Left ventricle myocardium inferior (tissue), 1 donor: ENCODE data around the gene PIK3CD. TPM values are rescaled to one million over a fixed set of nuclear protein-coding genes. Genes with fewer than 3 reads are reported as not detected.
"Not testable (repeated sequence)": the region's sequence is repeated elsewhere in the genome, so short reads cannot be mapped to it uniquely, and the experiment has no call there.

ENCODE experiments used
- DNase-seq: peaks from one replicate; pipeline ENCODE4 v3.0.0-alpha.2; 2020
- H3K27ac ChIP-seq: fragments of 200-600 bp; replicated peaks from 2 replicates; pipeline ENCODE4 v1.8.0; 2021
- H3K27me3 ChIP-seq: fragments of 200-600 bp; 2 replicates; pipeline ENCODE4 v1.8.0; 2021; ENCODE audit warnings: low read depth
- H3K36me3 ChIP-seq: fragments of 200-600 bp; 2 replicates; pipeline ENCODE4 v1.8.0; 2021
- H3K4me1 ChIP-seq: fragments of 200-600 bp; 2 replicates; pipeline ENCODE4 v1.8.0; 2021
- H3K4me3 ChIP-seq: fragments of 200-600 bp; 2 replicates; pipeline ENCODE4 v1.8.0; 2021; ENCODE audit warnings: mild to moderate bottlenecking, moderate library complexity
- H3K9me3 ChIP-seq: fragments of 200-600 bp; replicated peaks from 2 replicates; pipeline ENCODE4 v1.8.0; 2021
- intact Hi-C: fragments of 100-400 bp; cut with micrococcal nuclease; formaldehyde crosslinking; loops from one replicate; pipeline ENCODE4 v1.11.0; 2022
- total RNA-seq: library from RNA; stranded (reverse); fragmentation: NEBNext Ultra II Directional; extraction: Animal tissue kit (Norgen Biotek cat#: 25700); gene quantifications from one replicate; pipeline ENCODE4 v1.2.1, GENCODE V29; 2021
- TF ChIP-seq, protein P1 (sequence below): fragments of 200-600 bp; IDR thresholded peaks from 2 replicates; pipeline ENCODE4 v1.8.0; 2021; ENCODE audit warnings: antibody characterized with exemption, mild to moderate bottlenecking, borderline replicate concordance
- donor health status: DM: no; HTN: yes; CAD: no; lungs with severe emphysema.

PIK3CD gene
- total RNA-seq, 1 donor from 2014 or later, result 2.6 TPM

DNA sequence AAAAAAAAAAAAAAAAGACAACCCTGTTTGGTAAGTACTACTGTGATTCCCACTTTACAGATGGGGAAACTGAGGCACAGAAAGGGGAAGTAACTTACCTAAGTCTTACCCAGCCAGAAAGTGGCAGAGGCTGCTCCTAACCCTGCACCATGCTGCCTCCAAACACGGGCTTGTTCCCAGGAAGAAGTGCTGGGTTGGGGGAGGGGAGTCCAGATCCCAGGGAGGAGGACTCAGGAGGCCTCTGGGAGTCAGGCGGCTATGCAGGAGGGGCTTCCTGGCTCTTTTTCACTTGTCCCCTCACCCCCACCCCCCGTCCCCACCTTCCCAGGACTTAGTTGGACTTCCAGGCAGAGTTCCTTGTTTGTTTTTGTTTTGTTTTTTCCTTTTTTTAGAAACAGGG lies 23.9 kb downstream of the PIK3CD start:
- no peak for DNase-seq
- intact Hi-C loops, result no loop called here
- no peak overlapping the region for H3K4me3 ChIP-seq

DNA sequence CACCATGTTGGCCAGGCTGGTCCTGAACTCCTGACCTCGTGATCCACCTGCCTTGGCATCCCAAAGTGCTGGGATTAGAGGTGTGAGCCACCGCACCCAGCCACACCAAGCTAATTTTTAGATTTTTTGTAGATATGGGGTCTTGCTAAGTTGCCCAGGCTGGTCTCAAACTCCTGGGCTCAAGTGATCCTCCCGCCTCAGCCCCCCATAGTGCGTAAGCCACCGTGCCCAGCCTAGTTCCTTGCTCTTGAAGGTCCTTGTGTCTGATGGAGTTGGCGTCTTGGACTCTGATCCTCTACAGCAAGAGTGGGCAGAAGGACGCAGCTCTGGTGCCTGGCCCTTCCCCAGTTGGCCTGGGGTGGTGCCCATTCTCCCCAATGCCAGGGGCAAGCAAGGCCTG lies 24.6 kb downstream of the PIK3CD start:
- H3K4me3 ChIP-seq, H3K27me3 ChIP-seq, H3K27ac ChIP-seq, H3K9me3 ChIP-seq, H3K36me3 ChIP-seq, H3K4me1 ChIP-seq, DNase-seq, intact Hi-C loops: not testable (repeated sequence)

More for the DNA sequence above, 23.9 kb downstream of the PIK3CD start:
- TF ChIP-seq, protein P1, sequence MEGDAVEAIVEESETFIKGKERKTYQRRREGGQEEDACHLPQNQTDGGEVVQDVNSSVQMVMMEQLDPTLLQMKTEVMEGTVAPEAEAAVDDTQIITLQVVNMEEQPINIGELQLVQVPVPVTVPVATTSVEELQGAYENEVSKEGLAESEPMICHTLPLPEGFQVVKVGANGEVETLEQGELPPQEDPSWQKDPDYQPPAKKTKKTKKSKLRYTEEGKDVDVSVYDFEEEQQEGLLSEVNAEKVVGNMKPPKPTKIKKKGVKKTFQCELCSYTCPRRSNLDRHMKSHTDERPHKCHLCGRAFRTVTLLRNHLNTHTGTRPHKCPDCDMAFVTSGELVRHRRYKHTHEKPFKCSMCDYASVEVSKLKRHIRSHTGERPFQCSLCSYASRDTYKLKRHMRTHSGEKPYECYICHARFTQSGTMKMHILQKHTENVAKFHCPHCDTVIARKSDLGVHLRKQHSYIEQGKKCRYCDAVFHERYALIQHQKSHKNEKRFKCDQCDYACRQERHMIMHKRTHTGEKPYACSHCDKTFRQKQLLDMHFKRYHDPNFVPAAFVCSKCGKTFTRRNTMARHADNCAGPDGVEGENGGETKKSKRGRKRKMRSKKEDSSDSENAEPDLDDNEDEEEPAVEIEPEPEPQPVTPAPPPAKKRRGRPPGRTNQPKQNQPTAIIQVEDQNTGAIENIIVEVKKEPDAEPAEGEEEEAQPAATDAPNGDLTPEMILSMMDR, result no peak
- no peaks in the 10 kb centered on the region for H3K4me1 ChIP-seq
- H3K27ac ChIP-seq, result no peak overlapping the region
- no peaks in the 10 kb centered on the region for H3K36me3 ChIP-seq
- no peaks in the 10 kb centered on the region for H3K27me3 ChIP-seq
- H3K9me3 ChIP-seq, result no peaks in the 10 kb centered on the region

DNA sequence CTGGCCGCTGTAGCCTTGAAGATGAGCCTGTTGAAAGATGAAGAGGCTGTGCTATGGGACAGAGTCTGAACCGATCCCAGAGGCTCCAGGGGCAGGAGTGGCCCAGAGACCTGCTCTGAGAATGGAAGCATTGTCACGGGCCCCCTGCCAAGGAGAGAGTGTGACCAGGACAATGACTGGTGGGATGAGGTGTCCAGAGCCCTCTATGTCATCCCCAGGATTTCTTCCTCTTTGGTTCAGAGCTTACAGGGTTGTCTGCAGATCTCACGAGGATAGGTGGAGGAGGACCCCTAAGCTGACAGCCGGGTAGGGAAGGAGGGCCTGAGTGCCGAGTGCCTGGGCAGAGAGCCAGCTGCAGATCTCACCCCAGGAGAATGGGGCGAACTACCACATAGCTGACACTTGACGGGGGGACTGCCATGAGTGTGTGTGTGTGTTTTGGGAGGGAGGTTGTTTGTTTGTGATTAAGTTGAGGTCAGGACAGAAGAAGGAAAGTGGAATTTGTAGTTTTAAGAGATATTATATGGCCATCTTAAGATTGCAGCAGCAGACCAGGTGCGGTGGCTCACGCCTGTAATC lies 25.4 kb downstream of the PIK3CD start:
- Histone ChIP-seq H3K27ac (no peak overlapping the region), H3K4me3 (no peak overlapping the region), H3K27me3 (no peaks in the 10 kb centered on the region), H3K36me3 (no peaks in the 10 kb centered on the region), H3K9me3 (no peaks in the 10 kb centered on the region), H3K4me1 (no peaks in the 10 kb centered on the region)
- no peak for DNase-seq
- intact Hi-C loops, result no loop called here
- TF ChIP-seq, protein P1, result no peak

DNA sequence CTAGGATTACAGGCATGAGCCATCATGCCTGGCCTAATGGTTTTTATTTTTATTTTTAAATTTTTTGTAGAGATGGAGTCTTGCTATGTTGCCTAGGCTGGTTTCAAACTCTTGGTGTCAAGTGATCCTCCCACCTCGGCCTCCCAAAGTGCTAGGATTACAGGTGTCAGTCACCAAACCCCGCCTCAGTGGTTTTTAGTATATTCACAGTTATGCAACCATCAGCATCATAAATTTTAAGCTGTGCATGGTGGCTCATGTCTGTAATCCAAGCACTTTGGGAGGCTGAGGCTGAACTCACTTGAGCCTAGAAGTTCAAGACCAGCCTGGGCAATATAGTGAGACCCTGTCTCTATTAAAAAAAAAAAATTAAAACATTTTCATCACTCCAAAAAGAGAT lies 28.6 kb downstream of the PIK3CD start:
- DNase-seq, result no peak
- intact Hi-C loops, result no loop called here
- H3K36me3 ChIP-seq, result no peaks in the 10 kb centered on the region
- TF ChIP-seq, protein P1, result no peak
- no peaks in the 10 kb centered on the region for H3K4me1 ChIP-seq
- no peaks in the 10 kb centered on the region for H3K9me3 ChIP-seq
- H3K27me3 ChIP-seq, result no peaks in the 10 kb centered on the region
- H3K4me3 ChIP-seq, result no peak overlapping the region
- H3K27ac ChIP-seq, result no peak overlapping the region

DNA sequence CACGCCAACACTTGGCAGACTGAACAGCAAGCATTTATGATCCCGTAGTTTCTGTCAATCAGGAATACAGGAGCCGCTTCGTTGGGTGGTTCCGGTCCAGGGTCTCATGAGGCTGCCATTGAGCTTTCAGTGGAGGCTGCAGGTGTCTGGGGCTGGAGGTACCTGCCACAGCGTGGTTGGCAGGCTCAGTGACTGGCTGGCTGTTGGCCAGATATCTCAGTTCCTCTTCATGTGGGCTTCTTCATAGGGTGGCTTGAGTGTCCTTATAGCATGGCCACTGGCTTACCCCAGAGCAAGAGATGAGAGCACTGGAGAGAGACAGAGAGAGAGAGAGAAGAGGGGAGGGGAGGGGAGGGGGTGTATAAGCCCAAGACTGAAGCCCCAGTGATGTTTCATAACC lies 29.3 kb downstream of the PIK3CD start:
- intact Hi-C loops, result no loop called here
- no peak for DNase-seq
- Histone ChIP-seq H3K4me3 (no peak overlapping the region), H3K27ac (no peak overlapping the region), H3K27me3 (no peaks in the 10 kb centered on the region), H3K36me3 (no peaks in the 10 kb centered on the region), H3K9me3 (no peaks in the 10 kb centered on the region), H3K4me1 (no peaks in the 10 kb centered on the region)
- TF ChIP-seq, protein P1, result no peak

DNA sequence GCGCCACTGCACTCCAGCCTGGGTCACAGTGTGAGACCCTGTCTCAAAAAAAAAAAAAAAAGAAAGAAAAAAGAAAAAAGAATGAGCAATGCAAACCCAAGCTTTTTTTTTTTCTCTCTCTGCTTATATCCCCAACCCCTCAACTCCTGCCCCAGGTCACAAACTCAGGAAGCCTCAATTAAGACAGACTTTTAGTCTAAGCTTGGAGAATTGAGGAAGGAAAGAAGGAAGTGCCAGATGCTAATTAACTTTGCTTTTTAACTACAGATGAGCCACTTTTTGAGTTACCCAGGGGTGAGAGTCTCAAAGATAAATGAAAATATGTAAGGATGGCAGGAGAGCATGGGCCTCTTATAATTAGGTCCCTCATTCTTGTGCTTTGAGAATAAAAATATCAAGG lies 33.3 kb downstream of the PIK3CD start:
- Histone ChIP-seq H3K36me3 (no peaks in the 10 kb centered on the region), H3K9me3 (no peaks in the 10 kb centered on the region), H3K27ac (no peak overlapping the region), H3K4me3 (no peak overlapping the region), H3K27me3 (no peaks in the 10 kb centered on the region), H3K4me1 (peaks cover 26% of the 10 kb centered on the region)
- no peak for DNase-seq
- intact Hi-C loops, result no loop called here
- TF ChIP-seq, protein P1, result no peak
